NCI-H526 treated with DMSO at 0.1 percent for 48 hours (cell line): Measurements from ENCODE around the gene IER3.

Experiments
- DNase-seq: peaks from one replicate; lab custom pipeline; 2025; lab: John Stamatoyannopoulos, UW

The IER3 gene

DNA sequence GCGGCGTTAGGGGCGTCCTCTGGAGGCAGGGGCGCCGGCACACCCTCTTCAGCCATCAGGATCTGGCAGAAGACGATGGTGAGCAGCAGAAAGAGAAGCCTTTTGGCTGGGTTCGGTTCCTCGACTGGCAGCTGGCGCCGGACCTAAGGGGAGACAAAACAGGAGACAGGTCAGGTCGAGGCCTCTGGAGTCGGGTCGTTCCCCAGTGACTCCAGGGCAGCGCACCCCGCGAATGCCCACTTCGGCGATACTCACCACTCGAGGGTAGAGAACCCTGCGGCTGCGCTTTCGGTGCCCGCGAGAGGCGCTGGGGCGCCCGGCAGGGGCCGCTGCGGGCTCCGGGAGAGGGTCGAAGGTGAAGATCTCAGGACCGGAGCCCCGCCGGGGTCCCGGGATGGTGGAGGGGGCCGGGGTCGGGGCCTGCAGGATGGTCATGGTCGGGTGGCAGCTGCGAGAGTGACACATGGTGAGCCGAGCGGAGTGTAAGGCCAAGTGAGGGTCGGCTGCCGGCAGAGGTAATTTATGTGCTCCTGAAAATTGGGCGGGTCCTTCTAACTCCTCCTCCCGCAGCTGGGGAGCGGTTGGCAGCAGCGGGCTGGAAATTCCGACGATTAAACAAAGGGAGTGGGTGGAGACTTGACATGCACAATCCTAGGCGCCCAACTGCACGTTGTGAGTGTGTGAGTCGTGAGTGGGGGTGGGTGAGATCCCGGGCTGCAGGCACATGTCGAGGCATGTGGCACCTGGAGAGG is at the start of gene IER3:
TSS of gene IER3 (minus strand) at position 494 of the 752 bp plus-strand sequence. CDS start at position 465, 29 bp downstream.
- DNase-seq: peak; percentile 83

DNA sequence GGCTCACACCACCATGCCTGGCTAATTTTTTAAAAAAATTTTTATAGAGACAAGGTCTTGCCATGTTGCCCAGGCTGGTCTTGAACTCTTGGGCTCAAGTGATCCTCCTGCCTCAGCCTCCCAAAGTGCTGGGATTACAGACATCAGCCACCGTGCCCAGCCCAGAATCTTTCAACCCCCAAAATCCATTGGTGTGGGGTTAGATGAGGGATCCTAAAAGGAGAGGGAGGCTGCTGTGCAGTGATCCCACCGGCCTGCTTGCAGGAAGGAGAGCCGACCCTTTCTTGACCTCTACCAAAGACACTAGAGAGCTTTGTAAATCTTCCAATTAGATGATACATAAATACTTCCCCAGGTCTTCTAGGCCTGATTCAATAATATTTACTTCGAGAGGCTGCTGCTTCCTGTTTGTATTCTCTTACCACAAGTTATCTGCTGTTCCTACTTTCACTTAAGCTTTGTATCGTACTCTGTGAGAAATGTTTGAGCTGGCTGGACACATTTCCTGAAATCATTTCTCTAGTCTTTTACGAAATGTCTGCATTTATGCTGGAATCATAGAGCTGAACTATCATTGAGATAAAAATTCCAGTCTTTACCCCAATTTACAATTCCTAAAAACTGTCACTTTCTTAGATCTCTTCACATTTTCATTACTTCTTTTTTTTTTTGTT is 49.3 kb upstream of the IER3 start:
- no peak for DNase-seq

DNA sequence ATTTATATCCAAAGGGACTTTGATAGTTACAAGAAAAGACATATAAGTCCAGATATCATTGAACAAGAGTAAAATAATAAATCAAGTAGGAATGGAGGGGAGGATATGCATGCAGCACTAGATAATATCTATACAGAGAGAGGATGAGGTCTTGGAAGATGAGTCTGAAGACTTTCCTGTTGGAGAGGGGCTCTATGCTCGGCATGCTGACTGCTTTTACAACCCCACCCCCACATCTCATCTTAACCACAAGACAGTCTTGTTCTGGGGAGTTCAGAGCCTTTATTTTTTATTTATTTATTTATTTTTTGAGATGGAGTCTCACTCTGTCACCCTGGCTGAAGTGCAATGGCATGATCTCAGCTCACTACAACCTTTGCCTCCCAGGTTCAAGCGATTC is 48.4 kb upstream of the IER3 start:
- no peak for DNase-seq

DNA sequence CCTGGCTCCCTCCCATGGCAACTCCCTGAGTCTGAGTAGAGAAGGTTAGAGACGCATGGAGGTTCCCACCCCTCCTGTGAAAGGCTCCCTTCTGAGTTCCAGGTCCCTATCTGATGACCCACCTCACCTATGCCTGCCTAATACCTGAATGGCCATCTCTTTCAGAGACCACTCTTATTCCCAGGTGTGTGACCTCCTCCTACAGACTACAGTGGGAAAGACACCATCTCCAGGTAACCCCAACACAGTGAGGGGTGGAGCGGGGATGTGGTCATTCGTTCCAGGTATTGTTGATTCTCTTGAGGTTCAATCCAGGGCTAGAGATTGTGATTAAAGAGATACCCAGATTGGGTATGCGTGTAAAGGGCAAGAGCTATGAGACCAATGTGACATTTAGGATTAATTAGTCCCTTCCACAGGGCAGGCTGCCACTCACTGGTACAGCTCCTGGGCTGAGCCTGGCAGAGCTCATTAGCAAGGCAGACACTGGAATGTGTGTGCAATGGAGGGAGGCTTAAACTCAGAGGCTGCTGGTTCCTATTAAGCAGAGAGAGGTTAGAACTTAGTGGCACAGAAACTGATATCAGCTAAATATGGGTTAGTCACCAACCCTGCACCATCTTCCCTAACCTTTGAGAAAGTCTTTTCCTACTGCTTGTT is 46.5 kb upstream of the IER3 start:
- DNase-seq: no peak

DNA sequence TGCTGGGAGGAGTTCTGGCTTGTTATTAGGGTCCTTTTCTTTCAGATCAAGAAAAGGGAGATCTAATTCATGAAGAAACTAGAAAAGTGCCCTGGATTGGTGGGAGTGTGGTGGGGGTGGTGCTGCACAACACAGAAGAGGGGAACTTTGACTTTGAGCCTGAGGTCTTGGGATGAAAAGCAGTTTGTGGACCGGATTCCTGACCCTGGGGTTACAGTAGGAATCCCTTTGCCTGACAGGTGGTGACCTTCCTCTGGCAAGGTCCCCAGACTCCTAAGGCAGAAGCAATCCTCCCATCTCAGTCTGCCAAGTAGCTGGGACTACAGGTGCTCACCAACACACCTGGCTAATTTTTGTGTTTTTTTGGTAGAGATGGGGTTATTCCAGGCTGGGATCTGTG is 45.3 kb upstream of the IER3 start:
- DNase-seq: no peak

DNA sequence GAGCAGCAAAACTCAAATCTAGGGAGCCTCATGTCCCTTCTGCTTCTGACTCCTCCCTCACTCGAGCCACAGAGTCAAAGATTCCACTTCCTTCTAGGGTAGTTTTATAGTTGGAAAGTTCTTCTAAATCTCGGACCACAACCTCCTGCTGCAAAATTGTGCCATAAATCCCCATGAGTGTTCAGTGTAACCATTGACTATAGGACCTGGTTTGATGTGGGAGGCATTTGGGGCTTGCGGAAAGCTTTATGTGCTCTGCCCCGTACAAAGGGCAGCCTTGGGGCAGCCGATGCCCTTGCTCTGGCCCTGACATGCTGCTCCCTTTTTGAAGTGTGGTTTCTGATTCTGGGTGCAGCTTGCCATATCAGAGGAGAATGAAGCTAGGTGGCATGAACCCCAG is 43.6 kb upstream of the IER3 start:
- no peak for DNase-seq

DNA sequence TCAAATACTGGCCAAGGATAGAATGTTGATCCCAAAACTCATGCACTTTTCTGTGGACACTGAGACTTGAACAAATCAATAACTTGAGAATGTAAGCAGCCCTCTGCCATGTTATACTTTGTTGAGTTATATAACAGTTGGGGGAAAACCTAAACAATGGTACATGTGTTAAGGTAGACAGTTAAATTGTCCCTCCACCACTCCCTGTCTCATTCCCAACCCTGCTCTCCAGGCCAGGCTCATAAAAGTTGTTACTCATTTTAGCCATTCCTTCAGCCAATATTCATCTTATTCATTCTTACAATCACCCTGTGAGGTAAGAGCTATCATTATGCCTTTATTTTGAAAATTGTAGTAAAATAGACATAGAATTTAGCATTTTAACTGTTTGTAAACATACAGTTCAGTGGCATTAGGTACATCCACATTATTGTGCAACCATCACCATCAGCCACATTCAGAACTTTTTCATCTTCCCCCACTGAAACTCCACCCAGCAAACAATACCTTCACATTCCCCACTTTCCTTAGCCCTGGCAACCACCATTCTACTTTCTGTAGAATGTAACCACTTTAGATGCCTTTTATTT is 38.2 kb upstream of the IER3 start:
- DNase-seq: no peak

DNA sequence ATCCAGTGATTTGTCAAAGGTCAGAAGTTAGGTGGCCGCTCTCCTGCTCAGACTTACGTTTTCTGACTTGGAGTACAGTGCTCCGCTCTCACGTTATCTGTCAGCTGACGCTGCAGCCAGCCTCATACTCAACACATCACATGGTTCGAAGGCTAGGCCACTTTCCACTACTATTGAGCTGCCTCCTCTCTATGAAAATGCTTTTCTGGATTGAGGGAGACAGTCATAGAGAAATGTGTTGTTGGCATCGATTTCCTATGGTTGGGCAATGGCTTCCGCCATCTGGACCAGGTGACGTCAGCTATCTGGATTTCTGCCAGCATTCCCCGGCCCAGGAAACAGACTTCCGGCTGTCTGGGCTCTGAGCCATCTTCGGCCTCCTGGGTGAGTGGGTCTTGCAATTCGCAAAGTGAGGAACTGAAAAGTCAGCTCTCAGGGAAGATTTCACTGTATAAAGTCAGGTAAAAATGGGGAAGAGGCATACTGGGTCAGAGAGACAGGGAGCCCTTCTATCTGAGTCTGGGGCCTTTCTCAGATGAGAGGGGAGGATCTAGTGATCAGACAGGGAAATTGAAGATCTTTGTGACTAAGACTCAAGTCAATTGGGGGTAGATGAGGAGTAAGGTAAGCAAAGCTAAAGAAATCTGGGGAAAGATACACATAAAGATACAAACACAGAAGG is 37.5 kb upstream of the IER3 start:
- DNase-seq: no peak

DNA sequence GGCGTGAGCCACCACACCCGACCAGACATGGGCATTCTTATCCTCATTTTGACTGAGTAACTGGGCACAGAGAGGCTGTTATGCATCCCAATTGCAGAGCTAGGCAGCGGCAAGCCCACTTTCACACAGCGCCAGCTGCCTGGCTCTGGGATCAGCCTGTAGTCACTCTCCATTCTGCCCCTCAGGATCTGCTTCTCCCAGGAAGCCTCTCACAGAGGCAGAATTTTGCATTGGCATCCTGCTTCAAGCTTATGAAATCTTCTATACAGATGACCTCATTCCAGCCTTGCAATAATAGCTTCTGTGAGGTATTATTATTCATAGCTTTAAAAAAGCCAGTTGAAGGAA is 37.0 kb upstream of the IER3 start:
- no peak for DNase-seq

- DNase-seq: no peak
Measured at GRCh38 chr6:30780642-30780920, 36.2 kb upstream of the IER3 start.

DNA sequence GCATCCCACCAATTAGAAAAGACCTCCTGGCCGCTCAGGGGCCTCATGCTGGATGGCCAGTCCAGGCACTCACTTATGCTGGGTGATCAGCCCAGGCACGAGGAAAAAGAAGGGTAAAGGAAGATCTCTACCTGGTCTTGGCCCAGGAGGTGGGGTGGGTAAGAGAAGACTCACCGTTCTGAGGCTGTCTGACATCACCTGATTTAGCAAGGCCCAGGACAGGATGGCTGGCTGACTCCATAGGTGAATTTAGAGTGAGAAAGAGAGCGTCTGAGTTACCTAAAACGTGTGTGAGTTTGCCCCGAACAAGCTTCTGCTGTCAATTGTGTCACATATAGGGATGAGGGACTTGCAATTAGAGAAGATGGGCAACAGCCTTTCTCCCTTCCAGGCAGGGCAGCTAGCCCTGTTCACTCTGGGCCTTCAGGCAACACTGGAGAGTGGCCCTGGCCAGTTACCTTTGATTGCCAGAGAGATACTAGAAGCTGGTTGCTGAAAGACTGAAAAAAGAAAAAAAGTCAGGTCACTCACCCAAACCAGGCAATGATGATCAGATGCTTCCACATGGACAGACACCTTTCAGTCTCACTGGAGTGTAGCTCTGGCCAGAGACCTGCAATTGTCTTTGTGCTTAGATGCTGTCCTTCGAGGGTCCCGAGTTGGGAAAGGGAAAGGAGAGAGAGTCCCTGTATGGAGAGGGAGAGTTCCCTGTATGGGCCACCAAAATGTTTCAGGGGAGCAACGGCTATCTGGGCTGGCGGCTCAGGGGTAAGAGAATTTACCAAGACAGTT is 35.7 kb upstream of the IER3 start:
- DNase-seq: no peak

DNA sequence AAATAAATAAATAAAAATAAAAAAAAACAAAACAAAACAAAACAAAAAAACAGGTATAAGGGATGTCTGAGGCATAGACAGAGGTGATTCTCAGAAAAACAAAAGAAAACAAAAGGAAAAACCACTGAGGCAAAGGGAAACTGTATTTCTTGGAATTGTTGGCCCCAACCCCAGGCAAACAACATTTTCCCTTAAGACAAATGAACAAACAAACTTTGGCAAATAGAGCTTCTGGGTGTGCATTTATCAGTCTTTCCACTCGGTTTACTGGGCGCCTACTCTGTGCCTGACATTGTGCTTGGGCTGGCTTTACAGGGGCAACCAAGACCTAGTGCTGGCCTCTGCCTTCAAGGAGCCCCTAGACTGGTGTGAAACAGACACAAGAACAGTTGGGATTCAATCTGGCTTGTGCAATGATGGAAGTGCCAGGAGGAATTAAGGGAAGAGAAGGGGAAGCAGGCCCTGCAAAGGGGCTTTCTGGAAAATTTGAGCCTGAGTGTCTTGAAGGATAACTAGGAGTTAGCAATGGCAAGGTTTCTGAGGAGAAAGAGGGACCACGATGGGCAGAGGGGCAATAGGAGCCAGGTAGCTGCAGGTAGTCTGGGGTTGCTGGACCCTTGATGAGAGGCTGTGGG is 33.8 kb upstream of the IER3 start:
- DNase-seq: no peak

DNA sequence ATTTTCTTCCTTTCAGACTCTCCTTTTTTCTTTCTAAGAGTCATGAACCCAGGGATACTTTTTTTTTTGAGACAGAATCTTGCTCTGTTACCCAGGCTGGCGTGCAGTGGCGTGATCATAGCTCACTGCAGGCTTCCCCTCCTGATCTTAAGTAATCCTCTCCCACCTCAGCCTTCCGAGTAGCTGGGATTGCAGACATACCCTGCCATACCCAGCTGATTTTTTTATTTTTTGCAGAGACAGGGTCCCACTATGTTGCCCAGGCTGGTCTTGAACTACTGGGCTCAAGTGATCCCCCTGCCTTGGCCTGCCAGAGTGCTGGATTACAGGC is 32.8 kb upstream of the IER3 start:
- no peak for DNase-seq

- DNase-seq: no peak
Measured at GRCh38 chr6:30776390-30777154, 32.2 kb upstream of the IER3 start.

- DNase-seq: no peak
Measured at GRCh38 chr6:30775104-30775503, 30.8 kb upstream of the IER3 start.

DNA sequence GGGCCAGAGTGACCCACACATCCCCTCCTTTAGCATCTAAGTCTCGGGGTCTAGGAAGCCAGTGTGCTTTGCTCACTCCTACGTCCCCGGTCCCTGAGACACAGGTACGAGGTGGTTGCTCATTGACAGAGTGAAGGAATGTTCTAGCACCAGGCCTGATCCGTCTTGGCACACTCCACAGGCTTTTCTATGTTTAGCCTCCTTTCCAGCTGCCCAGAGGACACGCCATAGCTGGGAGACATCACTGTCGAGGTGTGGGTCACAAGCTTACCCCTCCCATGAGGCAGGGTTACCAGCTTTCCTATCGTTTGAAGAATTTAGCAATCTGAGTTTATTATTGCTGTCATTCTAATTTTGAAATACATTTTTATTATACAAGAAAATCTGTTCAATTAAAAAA is 30.4 kb upstream of the IER3 start:
- no peak for DNase-seq

DNA sequence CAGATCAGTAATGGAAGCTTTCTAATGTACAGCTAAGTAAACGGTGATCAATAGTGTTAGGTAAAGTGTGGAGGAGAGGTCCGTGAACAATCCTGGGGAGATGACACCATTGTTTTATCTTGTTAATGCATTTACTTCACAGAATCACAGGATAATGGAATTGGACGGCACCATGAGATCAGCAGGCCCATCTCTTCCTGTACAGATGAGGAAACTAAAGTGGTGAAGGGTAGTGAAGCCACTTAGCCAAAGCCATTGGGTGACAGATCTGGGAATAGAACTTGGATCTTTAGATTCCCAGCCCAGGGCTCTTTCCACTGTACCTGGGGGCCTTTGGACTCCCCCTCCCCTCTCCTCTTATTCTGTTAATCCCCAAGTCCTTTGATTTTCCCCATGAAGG is 26.2 kb upstream of the IER3 start:
- DNase-seq: no peak

DNA sequence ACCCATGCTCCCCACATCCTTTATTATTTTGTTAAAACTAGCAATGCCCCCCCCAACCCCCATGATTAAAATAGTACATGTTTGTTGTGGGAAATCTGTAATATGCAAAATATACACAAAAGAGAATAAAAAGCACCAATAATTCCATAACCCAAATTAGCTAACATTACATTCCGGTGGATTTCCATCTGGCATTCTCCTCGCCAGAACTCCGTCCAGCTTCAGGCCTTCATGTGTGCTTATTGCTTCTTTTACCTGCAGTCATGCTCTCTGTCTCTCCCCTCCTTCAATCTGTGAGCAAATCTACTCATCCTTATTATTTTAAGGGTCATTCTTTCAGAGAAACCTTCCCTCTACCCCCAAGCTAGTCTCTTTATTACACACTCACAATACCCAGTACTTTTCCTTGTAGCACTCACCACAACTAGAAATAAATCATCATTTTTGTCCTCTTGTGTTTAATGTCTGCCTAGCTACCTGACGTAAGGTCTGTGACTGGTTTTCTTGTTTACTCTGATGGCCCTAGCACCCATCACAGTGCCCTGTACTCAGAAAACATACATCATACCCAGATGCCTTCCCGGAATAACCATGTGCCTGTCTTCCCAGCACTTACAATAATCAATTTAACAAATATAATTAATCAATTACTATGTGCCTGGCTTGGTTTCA is 25.6 kb upstream of the IER3 start:
- no peak for DNase-seq

DNA sequence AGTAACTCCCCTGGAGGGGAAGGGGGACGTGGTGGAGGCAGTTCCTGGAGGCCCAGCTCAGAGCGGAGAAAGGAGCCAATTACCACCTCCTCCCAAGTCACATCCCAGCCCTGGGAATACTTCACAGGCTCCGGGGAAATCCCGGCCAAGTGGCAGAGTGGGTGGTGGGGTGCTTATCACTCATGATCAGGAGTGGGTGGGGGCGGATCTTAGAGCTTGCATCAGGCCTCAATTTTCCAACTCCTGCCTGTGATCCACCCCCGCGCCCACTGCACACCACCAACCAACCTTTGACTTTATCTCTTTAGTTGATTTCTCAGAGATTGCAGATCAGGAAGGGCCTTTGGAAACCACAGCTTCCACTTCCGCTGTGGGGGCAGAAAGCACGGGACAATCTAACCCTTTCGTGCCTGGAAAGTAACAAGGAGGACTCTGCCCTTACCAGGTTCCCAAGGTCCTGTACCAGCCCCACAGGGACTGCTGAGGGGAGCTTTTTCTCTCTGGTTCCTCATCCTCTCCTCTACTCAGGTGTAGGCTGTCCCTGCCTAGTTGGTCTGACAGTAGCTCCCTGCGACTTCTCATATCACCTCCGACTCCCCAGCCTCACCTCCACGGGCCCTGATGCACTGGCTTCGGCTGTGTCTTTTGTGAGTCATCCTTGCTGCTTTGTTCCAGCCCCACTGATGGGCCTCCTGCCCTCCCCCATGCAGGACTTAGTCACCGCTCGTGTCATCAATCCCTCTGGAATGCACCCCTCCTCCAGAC is 24.9 kb upstream of the IER3 start:
- DNase-seq: no peak
